ENCODE data around the gene SMIM17. TPM values are rescaled to one million over a fixed set of nuclear protein-coding genes. Genes with fewer than 3 reads are reported as not detected.
A peak's percentile ranks its signal among the peaks of the same experiment; 100 is the strongest.

SMIM17 gene
- total and polyA plus RNA-seq, 12 donors = 0.07 to 0.67 (median 0.30) TPM; not detected in 6

DNA sequence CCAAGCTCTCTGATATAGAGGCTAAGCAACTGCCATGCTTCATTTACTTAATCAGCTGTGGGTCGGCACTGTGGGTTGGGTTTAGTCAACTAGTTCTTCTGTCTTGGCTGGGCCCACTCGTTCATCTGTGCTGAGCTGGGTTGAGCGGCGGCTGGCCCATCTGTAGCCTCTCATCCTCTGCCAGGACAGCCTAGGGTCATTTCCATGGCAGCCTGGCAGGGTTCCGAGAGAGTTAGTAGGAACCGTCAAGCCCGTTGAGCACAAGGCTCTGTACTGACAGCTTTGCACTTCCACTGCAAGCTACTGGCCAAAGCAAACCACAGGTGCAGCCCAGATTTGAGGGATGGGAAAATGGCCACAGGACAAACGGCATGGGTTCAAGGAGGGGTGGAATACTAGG, 35.2 kb downstream of the SMIM17 start:
- Histone ChIP-seq H3K27me3 (no peaks in the 10 kb centered on the region), H3K27ac (no peak overlapping the region), H3K36me3 (replicated peaks in 1 of 2) (no peaks in the 10 kb centered on the region), H3K9me3 (replicated peaks in 1 of 3) (no peaks in the 10 kb centered on the region), H3K4me1 (replicated peaks in 1 of 2) (no peaks in the 10 kb centered on the region), H3K4me3 (no peak overlapping the region)
- DNase-seq = peak in 2 of 7 donors; percentile 10 to 22
- no peak for TF ChIP-seq POLR2A (IDR thresholded peaks at IDR 0.05)
- TF ChIP-seq, protein P1, sequence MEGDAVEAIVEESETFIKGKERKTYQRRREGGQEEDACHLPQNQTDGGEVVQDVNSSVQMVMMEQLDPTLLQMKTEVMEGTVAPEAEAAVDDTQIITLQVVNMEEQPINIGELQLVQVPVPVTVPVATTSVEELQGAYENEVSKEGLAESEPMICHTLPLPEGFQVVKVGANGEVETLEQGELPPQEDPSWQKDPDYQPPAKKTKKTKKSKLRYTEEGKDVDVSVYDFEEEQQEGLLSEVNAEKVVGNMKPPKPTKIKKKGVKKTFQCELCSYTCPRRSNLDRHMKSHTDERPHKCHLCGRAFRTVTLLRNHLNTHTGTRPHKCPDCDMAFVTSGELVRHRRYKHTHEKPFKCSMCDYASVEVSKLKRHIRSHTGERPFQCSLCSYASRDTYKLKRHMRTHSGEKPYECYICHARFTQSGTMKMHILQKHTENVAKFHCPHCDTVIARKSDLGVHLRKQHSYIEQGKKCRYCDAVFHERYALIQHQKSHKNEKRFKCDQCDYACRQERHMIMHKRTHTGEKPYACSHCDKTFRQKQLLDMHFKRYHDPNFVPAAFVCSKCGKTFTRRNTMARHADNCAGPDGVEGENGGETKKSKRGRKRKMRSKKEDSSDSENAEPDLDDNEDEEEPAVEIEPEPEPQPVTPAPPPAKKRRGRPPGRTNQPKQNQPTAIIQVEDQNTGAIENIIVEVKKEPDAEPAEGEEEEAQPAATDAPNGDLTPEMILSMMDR (IDR thresholded peaks at IDR 0.05) = no peak
- intact Hi-C loops (cut with DNase I) = no loop called here
- WGBS, 4 donors = 54 to 75% (median 65%) methylated on average over 4 to 8 of the region's 8 CpGs

- H3K27me3 ChIP-seq = no peaks in the 10 kb centered on the region
- no peaks in the 10 kb centered on the region for H3K36me3 ChIP-seq (replicated peaks in 1 of 2)
- peak in 1 of 7 donors; percentile 3 for DNase-seq
- WGBS, 4 donors = 61 to 69% (median 64%) methylated on average over 8 of the region's 8 CpGs
- H3K9me3 ChIP-seq (replicated peaks in 1 of 3) = no peaks in the 10 kb centered on the region
- no peaks in the 10 kb centered on the region for H3K4me1 ChIP-seq (replicated peaks in 1 of 2)
- no peak overlapping the region for H3K4me3 ChIP-seq
- intact Hi-C loops (cut with DNase I) = no loop called here
- no peak overlapping the region for H3K27ac ChIP-seq
- no peak for TF ChIP-seq POLR2A (IDR thresholded peaks at IDR 0.05)
- TF ChIP-seq, protein P1 (IDR thresholded peaks at IDR 0.05) = no peak
Observed at GRCh38 chr19:56681702-56682101, 38.7 kb downstream of the SMIM17 start.

GRCh38 chr19:56683116-56683515, 40.2 kb downstream of the SMIM17 start:
- 47 to 50% (median 50%) methylated on average over 7 of the region's 7 CpGs for whole genome bisulfite sequencing, 4 donors
- no peak for DNase-seq
- Histone ChIP-seq H3K9me3 (replicated peaks in 1 of 3) (no peaks in the 10 kb centered on the region), H3K36me3 (replicated peaks in 1 of 2) (no peaks in the 10 kb centered on the region), H3K27me3 (no peaks in the 10 kb centered on the region), H3K4me3 (no peak overlapping the region), H3K27ac (no peak overlapping the region), H3K4me1 (replicated peaks in 1 of 2) (no peaks in the 10 kb centered on the region)
- intact Hi-C loops (cut with DNase I) = no loop called here
- TF ChIP-seq POLR2A (IDR thresholded peaks at IDR 0.05) = no peak
- TF ChIP-seq, protein P1 (IDR thresholded peaks at IDR 0.05) = no peak

DNA sequence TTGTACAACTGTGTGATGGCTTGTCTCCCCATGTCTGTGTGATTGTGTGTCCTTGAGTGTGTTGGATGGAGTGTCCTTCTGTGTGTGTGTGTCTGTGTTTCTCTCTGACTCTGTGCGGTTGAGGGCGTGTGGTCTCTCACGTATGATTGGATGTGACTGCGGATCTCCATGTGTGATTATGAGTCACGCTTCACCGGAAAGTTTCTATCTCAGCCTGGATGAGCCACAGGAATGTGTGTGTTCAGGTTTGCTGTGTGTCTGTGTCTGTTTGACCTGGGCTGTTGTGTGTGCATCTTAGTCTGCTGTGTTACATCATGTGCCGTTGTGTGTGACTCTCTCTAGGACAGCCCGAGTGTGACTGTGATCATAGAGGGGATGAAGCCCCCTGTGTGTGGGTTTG, 44.1 kb downstream of the SMIM17 start:
- Histone ChIP-seq H3K27me3 (no peaks in the 10 kb centered on the region), H3K36me3 (replicated peaks in 1 of 2) (no peaks in the 10 kb centered on the region), H3K4me1 (replicated peaks in 1 of 2) (no peaks in the 10 kb centered on the region), H3K4me3 (no peak overlapping the region), H3K9me3 (replicated peaks in 1 of 3) (no peaks in the 10 kb centered on the region), H3K27ac (no peak overlapping the region)
- 57 to 94% (median 61%) methylated on average over 2 to 8 of the region's 8 CpGs for WGBS, 4 donors
- TF ChIP-seq POLR2A (IDR thresholded peaks at IDR 0.05) = no peak
- TF ChIP-seq, protein P1 (IDR thresholded peaks at IDR 0.05) = no peak
- DNase-seq = peak in 1 of 7 donors; percentile 18
- intact Hi-C loops (cut with DNase I) = no loop called here

All from adrenal gland (tissue), 12 donors.